Vagina (tissue), 2 donors: ENCODE results near the gene PTPN12. TPM values are rescaled to one million over a fixed set of nuclear protein-coding genes. Genes with fewer than 3 reads are reported as not detected.
"Not testable (repeated sequence)": the region's sequence is repeated elsewhere in the genome, so short reads cannot be mapped to it uniquely, and the experiment has no call there.

ENCODE experiments used
- DNase-seq, 2 donors: peaks; one replicate each; pipeline ENCODE4 v3.0.0-alpha.2; 2017; ENCODE audit errors: extremely low spot score in 2 of 2
- H3K27ac ChIP-seq: fragments of 200-600 bp; sonication (generic); one replicate; pipeline ENCODE4 v1.5.1; 2019
- H3K27me3 ChIP-seq: fragments of 200-600 bp; sonication (generic); one replicate; pipeline ENCODE4 v1.5.1; 2019
- H3K36me3 ChIP-seq, 2 donors: fragments of 200-600 bp; sonication (generic); one replicate each; pipeline ENCODE4 v1.5.1; 2017 to 2019
- H3K4me1 ChIP-seq: fragments of 200-600 bp; sonication (generic); one replicate; pipeline ENCODE4 v1.5.1; 2019
- H3K4me3 ChIP-seq, 2 donors: fragments of 200-600 bp; sonication (generic); 1 replicate in 1 of 2; 2 replicates in 1 of 2; pipeline ENCODE4 v1.5.1; 2016 to 2019
- H3K9me3 ChIP-seq: fragments of 200-600 bp; sonication (generic); one replicate; pipeline ENCODE4 v1.5.1; 2019
- POLR2A ChIP-seq, 2 donors: fragments of 450-650 bp; IDR thresholded peaks; one replicate each; pipeline ENCODE4 v1.6.1; 2017; ENCODE audit warnings: antibody characterized with exemption in 2 of 2, mild to moderate bottlenecking in 2 of 2, moderate library complexity in 2 of 2
- POLR2AphosphoS5 ChIP-seq, 2 donors: sonication (generic); formaldehyde crosslinking; IDR thresholded peaks; one replicate each; pipeline ENCODE4 v1.9.0; 2017; ENCODE audit warnings: antibody characterized with exemption in 2 of 2, mild to moderate bottlenecking in 2 of 2, low read depth in 1 of 2; ENCODE audit not compliant: insufficient read depth in 1 of 2
- intact Hi-C: fragments of 100-400 bp; cut with DNase I; formaldehyde crosslinking; loops from one replicate; pipeline ENCODE4 v1.15.1; 2023
- total RNA-seq: library from RNA; depleted of rRNA; stranded (reverse); fragments of >200 nt; gene quantifications from one replicate; pipeline ENCODE4 v1.2.3, GENCODE V29; 2016
- TF ChIP-seq, protein P1 (sequence below), 3 experiments: fragments of 450-650 bp in 2 of 3; fragments of 200-600 bp in 1 of 3; sonication (generic) in 1 of 3; IDR thresholded peaks; one replicate each; pipeline ENCODE4 v1.5.1; 2017 to 2019; ENCODE audit warnings: antibody characterized with exemption in 3 of 3, mild to moderate bottlenecking in 2 of 3, moderate library complexity in 2 of 3

PTPN12 gene
- total RNA-seq, 1 donor from 2014 or later: 106 TPM

- no peaks in the 10 kb centered on the region for H3K27me3 ChIP-seq
- no peak overlapping the region for H3K4me3 ChIP-seq
- peaks cover 6% of the 10 kb centered on the region for H3K4me1 ChIP-seq
- intact Hi-C loops: loop anchor here (10.0 kb wide), 1 partner anchor 117 kb away; the partner anchor contains the start of gene GSAP
- no peak for DNase-seq
- no peaks in the 10 kb centered on the region for H3K36me3 ChIP-seq
- no peaks in the 10 kb centered on the region for H3K9me3 ChIP-seq
- TF ChIP-seq POLR2AphosphoS5 (IDR thresholded peaks at IDR 0.05; ENCODE audit: insufficient read depth in 1 of 2, low read depth in 1 of 2) (no peak), POLR2A (IDR thresholded peaks at IDR 0.05) (no peak)
- TF ChIP-seq, protein P1, sequence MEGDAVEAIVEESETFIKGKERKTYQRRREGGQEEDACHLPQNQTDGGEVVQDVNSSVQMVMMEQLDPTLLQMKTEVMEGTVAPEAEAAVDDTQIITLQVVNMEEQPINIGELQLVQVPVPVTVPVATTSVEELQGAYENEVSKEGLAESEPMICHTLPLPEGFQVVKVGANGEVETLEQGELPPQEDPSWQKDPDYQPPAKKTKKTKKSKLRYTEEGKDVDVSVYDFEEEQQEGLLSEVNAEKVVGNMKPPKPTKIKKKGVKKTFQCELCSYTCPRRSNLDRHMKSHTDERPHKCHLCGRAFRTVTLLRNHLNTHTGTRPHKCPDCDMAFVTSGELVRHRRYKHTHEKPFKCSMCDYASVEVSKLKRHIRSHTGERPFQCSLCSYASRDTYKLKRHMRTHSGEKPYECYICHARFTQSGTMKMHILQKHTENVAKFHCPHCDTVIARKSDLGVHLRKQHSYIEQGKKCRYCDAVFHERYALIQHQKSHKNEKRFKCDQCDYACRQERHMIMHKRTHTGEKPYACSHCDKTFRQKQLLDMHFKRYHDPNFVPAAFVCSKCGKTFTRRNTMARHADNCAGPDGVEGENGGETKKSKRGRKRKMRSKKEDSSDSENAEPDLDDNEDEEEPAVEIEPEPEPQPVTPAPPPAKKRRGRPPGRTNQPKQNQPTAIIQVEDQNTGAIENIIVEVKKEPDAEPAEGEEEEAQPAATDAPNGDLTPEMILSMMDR (IDR thresholded peaks at IDR 0.05): no peak
- H3K27ac ChIP-seq: no peak overlapping the region
Measured at GRCh38 chr7:77532247-77532646, 4.8 kb upstream of the PTPN12 start.

DNA sequence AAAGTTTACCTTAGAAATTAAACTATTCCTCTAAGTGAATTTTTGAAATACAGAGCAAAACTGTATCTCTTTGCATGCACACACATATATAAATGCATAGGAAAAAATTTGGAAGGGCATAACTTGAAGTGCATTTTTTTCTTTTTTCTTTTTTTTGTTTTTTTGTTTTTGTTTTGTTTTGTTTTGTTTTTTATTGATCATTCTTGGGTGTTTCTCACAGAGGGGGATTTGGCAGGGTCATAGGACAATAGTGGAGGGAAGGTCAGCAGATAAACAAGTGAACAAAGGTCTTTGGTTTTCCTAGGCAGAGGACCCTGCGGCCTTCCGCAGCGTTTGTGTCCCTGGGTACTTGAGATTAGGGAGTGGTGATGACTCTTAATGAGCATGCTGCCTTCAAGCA, 4.4 kb upstream of the PTPN12 start:
- intact Hi-C loops: loop anchor here (10.0 kb wide), 1 partner anchor 118 kb away; the partner anchor contains the start of gene GSAP
- H3K27me3 ChIP-seq, H3K4me1 ChIP-seq, H3K27ac ChIP-seq, H3K36me3 ChIP-seq, DNase-seq, H3K9me3 ChIP-seq, H3K4me3 ChIP-seq: not testable (repeated sequence)

DNA sequence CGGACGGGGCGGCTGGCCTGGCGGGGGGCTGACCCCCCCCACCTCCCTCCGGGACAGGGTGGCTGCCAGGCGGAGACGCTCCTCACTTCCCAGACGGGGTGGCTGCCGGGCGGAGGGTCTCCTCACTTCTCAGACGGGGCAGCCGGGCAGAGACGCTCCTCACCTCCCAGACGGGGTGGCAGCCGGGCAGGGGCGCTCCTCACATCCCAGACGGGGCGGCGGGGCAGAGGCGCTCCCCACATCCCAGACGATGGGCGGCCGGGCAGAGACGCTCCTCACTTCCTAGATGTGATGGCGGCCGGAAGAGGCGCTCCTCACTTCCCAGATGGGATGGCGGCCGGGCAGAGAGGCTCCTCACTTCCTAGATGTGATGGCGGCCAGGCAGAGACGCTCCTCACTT, 3.0 kb upstream of the PTPN12 start:
- not testable (repeated sequence) for DNase-seq, H3K36me3 ChIP-seq, H3K27me3 ChIP-seq, H3K4me1 ChIP-seq, H3K4me3 ChIP-seq, H3K9me3 ChIP-seq, H3K27ac ChIP-seq
- intact Hi-C loops: loop anchor here (10.0 kb wide), 1 partner anchor 119 kb away; the partner anchor contains the start of gene GSAP

DNA sequence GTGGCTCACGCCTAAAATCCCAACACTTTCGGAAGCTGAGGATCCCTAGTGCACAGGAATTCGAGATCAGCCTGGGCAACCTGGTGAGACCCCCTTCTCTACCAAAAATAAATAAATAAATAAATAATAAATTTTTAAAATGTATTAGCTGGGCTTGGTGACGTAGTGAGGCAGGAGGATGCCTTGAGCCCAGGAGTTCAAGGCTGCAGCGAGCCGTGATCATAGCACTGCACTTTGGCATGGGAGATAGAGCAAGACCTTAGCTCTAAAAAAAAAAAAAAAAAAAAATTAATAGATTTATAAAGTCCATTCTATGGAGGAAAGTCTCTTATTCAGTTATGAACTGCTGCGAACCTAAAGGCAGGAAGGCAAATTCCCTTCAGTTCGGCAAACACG, 1.1 kb upstream of the PTPN12 start:
- no peaks in the 10 kb centered on the region for H3K36me3 ChIP-seq
- H3K9me3 ChIP-seq: no peaks in the 10 kb centered on the region
- no peak for DNase-seq
- H3K4me1 ChIP-seq: peaks cover 27% of the 10 kb centered on the region
- no peaks in the 10 kb centered on the region for H3K27me3 ChIP-seq
- H3K27ac ChIP-seq: peak overlapping the region; percentile 89
- H3K4me3 ChIP-seq: peak overlapping the region; percentile 54 to 72
- TF ChIP-seq POLR2AphosphoS5 (IDR thresholded peaks at IDR 0.05; ENCODE audit: insufficient read depth in 1 of 2, low read depth in 1 of 2) (no peak), POLR2A (IDR thresholded peaks at IDR 0.05) (no peak)
- TF ChIP-seq, protein P1 (IDR thresholded peaks at IDR 0.05): no peak
- intact Hi-C loops: loop anchor here (10.0 kb wide), 1 partner anchor 121 kb away; the partner anchor contains the start of gene GSAP

- TF ChIP-seq POLR2A (IDR thresholded peaks at IDR 0.05) (peak; percentile 73 to 92), POLR2AphosphoS5 (IDR thresholded peaks at IDR 0.05; ENCODE audit: insufficient read depth in 1 of 2, low read depth in 1 of 2) (peak; percentile 89 to 98)
- TF ChIP-seq, protein P1 (IDR thresholded peaks at IDR 0.05): no peak
- intact Hi-C loops: loop anchor here (10.0 kb wide), 1 partner anchor 122 kb away; the partner anchor contains the start of gene GSAP
- peaks cover 33% of the 10 kb centered on the region for H3K4me1 ChIP-seq
- peak; percentile 97 to 98 for DNase-seq
- no peaks in the 10 kb centered on the region for H3K27me3 ChIP-seq
- H3K4me3 ChIP-seq: peak overlapping the region; percentile 72 to 79
- H3K9me3 ChIP-seq: no peaks in the 10 kb centered on the region
- H3K36me3 ChIP-seq: no peaks in the 10 kb centered on the region
- peak overlapping the region; percentile 89 for H3K27ac ChIP-seq
Measured at GRCh38 chr7:77536413-77537135, 521 bp upstream of the PTPN12 start.

GRCh38 chr7:77537778-77538280, 734 bp downstream of the PTPN12 start:
- peak overlapping the region; percentile 72 to 79 for H3K4me3 ChIP-seq
- intact Hi-C loops: loop anchor here (10.0 kb wide), 1 partner anchor 123 kb away; the partner anchor contains the start of gene GSAP
- H3K27me3 ChIP-seq: no peaks in the 10 kb centered on the region
- TF ChIP-seq, protein P1 (IDR thresholded peaks at IDR 0.05): no peak
- TF ChIP-seq POLR2AphosphoS5 (IDR thresholded peaks at IDR 0.05; ENCODE audit: insufficient read depth in 1 of 2, low read depth in 1 of 2): no peak
- TF ChIP-seq POLR2A (IDR thresholded peaks at IDR 0.05): no peak
- DNase-seq: peak in 1 of 2 donors; percentile 89
- H3K36me3 ChIP-seq: no peaks in the 10 kb centered on the region
- peaks cover 45% of the 10 kb centered on the region for H3K4me1 ChIP-seq
- H3K9me3 ChIP-seq: no peaks in the 10 kb centered on the region
- peak overlapping the region; percentile 89 for H3K27ac ChIP-seq
